ENCODE measurements around the gene FOSL1. TPM values are rescaled to one million over a fixed set of nuclear protein-coding genes. Genes with fewer than 3 reads are reported as not detected.

FOSL1 gene
- total RNA-seq, 1 donor from 2014 or later, result not detected

GRCh38 chr11:65852508-65853245 lies 47.5 kb downstream of the FOSL1 start:
- no peak overlapping the region for H3K27ac Mint-ChIP-seq
- H3K79me2 ChIP-seq (ENCODE audit: low read depth), result peaks cover 41% of the 10 kb centered on the region
- H3K36me3 ChIP-seq, result peaks cover 7% of the 10 kb centered on the region
- H3K36me3 Mint-ChIP-seq, result peaks cover 44% of the 10 kb centered on the region
- TF ChIP-seq, protein P1, sequence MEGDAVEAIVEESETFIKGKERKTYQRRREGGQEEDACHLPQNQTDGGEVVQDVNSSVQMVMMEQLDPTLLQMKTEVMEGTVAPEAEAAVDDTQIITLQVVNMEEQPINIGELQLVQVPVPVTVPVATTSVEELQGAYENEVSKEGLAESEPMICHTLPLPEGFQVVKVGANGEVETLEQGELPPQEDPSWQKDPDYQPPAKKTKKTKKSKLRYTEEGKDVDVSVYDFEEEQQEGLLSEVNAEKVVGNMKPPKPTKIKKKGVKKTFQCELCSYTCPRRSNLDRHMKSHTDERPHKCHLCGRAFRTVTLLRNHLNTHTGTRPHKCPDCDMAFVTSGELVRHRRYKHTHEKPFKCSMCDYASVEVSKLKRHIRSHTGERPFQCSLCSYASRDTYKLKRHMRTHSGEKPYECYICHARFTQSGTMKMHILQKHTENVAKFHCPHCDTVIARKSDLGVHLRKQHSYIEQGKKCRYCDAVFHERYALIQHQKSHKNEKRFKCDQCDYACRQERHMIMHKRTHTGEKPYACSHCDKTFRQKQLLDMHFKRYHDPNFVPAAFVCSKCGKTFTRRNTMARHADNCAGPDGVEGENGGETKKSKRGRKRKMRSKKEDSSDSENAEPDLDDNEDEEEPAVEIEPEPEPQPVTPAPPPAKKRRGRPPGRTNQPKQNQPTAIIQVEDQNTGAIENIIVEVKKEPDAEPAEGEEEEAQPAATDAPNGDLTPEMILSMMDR (IDR thresholded peaks at IDR 0.05), result no peak
- TF ChIP-seq EZH2phosphoT487 (IDR thresholded peaks at IDR 0.05) (no peak), EZH2 (IDR thresholded peaks at IDR 0.05) (no peak)
- no peak overlapping the region for H3K4me2 ChIP-seq
- H3K9me3 Mint-ChIP-seq, result peaks cover 10% of the 10 kb centered on the region
- H3K9me3 ChIP-seq (ENCODE audit: low read depth), result no peaks in the 10 kb centered on the region
- peaks cover 59% of the 10 kb centered on the region for H3F3A ChIP-seq (ENCODE audit: low read depth)
- DNase-seq (ENCODE audit: low spot score), result peak; percentile 1
- H3K9ac ChIP-seq, result no peak overlapping the region
- no peak overlapping the region for H2AFZ ChIP-seq (replicated peaks)
- H3K27me3 Mint-ChIP-seq (ENCODE audit: insufficient read depth, low read depth), result peaks cover 22% of the 10 kb centered on the region
- no peak overlapping the region for H3K4me3 ChIP-seq
- H3K4me1 Mint-ChIP-seq, result peaks cover 16% of the 10 kb centered on the region
- H3K27ac ChIP-seq, result no peak overlapping the region
- H3K4me1 ChIP-seq, result peaks cover 3% of the 10 kb centered on the region
- H3K4me3 Mint-ChIP-seq, result peak overlapping the region; percentile 68
- H3K27me3 ChIP-seq, result no peaks in the 10 kb centered on the region
- peaks cover 40% of the 10 kb centered on the region for H4K20me1 ChIP-seq (ENCODE audit: low read depth)

DNA sequence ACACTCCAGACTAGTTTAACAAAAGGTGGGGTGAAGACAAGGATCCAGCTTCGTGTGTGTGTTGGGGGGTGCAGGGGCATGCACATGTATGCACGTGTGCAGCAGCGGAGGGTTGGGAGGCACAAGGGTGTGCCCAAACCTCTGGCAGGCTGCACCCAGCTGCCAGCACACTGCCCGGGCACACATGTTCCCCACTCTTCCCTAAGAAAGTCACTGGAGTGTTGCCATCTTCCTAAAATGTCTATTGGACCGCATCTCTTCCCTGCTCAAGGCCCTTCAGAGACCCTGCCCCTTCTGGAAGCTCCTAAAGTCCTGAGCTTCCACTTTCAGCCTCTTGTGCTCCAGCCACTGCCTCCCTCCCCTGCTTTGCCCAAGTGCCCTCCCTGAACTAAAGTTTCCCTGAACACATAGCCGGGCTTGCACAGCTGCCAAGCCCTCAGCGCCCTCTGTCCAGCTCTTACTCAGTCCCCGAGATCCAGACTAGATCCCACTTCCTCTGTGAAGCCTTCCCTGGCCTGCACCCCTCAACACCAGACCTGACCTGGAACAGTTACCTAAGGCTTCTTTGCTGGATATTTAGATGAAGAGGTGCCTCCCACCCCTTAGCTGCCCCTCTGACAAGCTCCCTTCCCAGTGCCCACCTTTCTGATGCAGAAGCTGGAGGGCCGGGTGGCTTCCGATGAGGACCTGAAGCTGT lies 48.2 kb downstream of the FOSL1 start:
- no peak overlapping the region for H3K4me2 ChIP-seq
- no peaks in the 10 kb centered on the region for H3K27me3 ChIP-seq
- Mint-ChIP-seq H3K4me3 (peak overlapping the region; percentile 68), H3K27me3 (ENCODE audit: insufficient read depth, low read depth) (peaks cover 22% of the 10 kb centered on the region), H3K27ac (peak overlapping the region; percentile 42), H3K9me3 (peaks cover 10% of the 10 kb centered on the region), H3K4me1 (peaks cover 16% of the 10 kb centered on the region), H3K36me3 (peaks cover 44% of the 10 kb centered on the region)
- peaks cover 3% of the 10 kb centered on the region for H3K4me1 ChIP-seq
- no peak overlapping the region for H3K9ac ChIP-seq
- DNase-seq (ENCODE audit: low spot score), result no peak
- peaks cover 33% of the 10 kb centered on the region for H4K20me1 ChIP-seq (ENCODE audit: low read depth)
- no peaks in the 10 kb centered on the region for H3K9me3 ChIP-seq (ENCODE audit: low read depth)
- H3K4me3 ChIP-seq, result no peak overlapping the region
- peaks cover 33% of the 10 kb centered on the region for H3K79me2 ChIP-seq (ENCODE audit: low read depth)
- H3K36me3 ChIP-seq, result peaks cover 7% of the 10 kb centered on the region
- H3F3A ChIP-seq (ENCODE audit: low read depth), result peaks cover 54% of the 10 kb centered on the region
- H3K27ac ChIP-seq, result no peak overlapping the region
- H2AFZ ChIP-seq (replicated peaks), result no peak overlapping the region
- TF ChIP-seq EZH2phosphoT487 (IDR thresholded peaks at IDR 0.05) (no peak), EZH2 (IDR thresholded peaks at IDR 0.05) (no peak)
- TF ChIP-seq, protein P1 (IDR thresholded peaks at IDR 0.05), result no peak

GRCh38 chr11:65851083-65851579 lies 49.1 kb downstream of the FOSL1 start:
- Mint-ChIP-seq H3K27me3 (ENCODE audit: insufficient read depth, low read depth) (peaks cover 18% of the 10 kb centered on the region), H3K27ac (no peak overlapping the region), H3K4me1 (peaks cover 8% of the 10 kb centered on the region), H3K9me3 (peaks cover 7% of the 10 kb centered on the region), H3K36me3 (peaks cover 38% of the 10 kb centered on the region), H3K4me3 (no peak overlapping the region)
- peaks cover 25% of the 10 kb centered on the region for H3K79me2 ChIP-seq (ENCODE audit: low read depth)
- no peaks in the 10 kb centered on the region for H3K4me1 ChIP-seq
- no peak overlapping the region for H3K9ac ChIP-seq
- no peak overlapping the region for H2AFZ ChIP-seq (replicated peaks)
- TF ChIP-seq, protein P1 (IDR thresholded peaks at IDR 0.05), result peak; percentile 51
- TF ChIP-seq EZH2 (IDR thresholded peaks at IDR 0.05), result no peak
- H3K4me3 ChIP-seq, result no peak overlapping the region
- H4K20me1 ChIP-seq (ENCODE audit: low read depth), result peaks cover 25% of the 10 kb centered on the region
- H3K9me3 ChIP-seq (ENCODE audit: low read depth), result no peaks in the 10 kb centered on the region
- H3F3A ChIP-seq (ENCODE audit: low read depth), result peaks cover 46% of the 10 kb centered on the region
- DNase-seq (ENCODE audit: low spot score), result peak; percentile 45
- H3K36me3 ChIP-seq, result peaks cover 7% of the 10 kb centered on the region
- H3K4me2 ChIP-seq, result no peak overlapping the region
- H3K27ac ChIP-seq, result peak overlapping the region; percentile 46
- H3K27me3 ChIP-seq, result no peaks in the 10 kb centered on the region

Measured in neural progenitor cell (in vitro differentiated cells).